ENCODE results near the gene OBSL1.
A peak's percentile ranks its signal among the peaks of the same experiment; 100 is the strongest.

Gene OBSL1

GRCh38 chr2:219507581-219508443, 63.5 kb downstream of the OBSL1 start:
- peaks cover 22% of the 10 kb centered on the region for H3K27me3 ChIP-seq (replicated peaks; ENCODE audit: control insufficient read depth, insufficient read depth, low read length, poor library complexity, severe bottlenecking)
- H3K9me3 ChIP-seq (ENCODE audit: control insufficient read depth, low read length): no peaks in the 10 kb centered on the region
- H3K4me3 ChIP-seq (ENCODE audit: insufficient read depth, low read depth, low read length, poor library complexity, severe bottlenecking): no peak overlapping the region
- H3K27ac ChIP-seq (ENCODE audit: insufficient read depth, low read length, poor library complexity, severe bottlenecking): no peak overlapping the region
- H3K4me1 ChIP-seq (ENCODE audit: control insufficient read depth, insufficient read depth, low read length, poor library complexity, severe bottlenecking): peaks cover 12% of the 10 kb centered on the region
- H3K36me3 ChIP-seq (ENCODE audit: control insufficient read depth, insufficient read depth, low read length): peaks cover 31% of the 10 kb centered on the region
- DNase-seq: no peak

- no peak for DNase-seq
- H3K27ac ChIP-seq (ENCODE audit: insufficient read depth, low read length, poor library complexity, severe bottlenecking): peak overlapping the region; percentile 11
- H3K36me3 ChIP-seq (ENCODE audit: control insufficient read depth, insufficient read depth, low read length): peaks cover 31% of the 10 kb centered on the region
- H3K4me3 ChIP-seq (ENCODE audit: insufficient read depth, low read depth, low read length, poor library complexity, severe bottlenecking): no peak overlapping the region
- peaks cover 12% of the 10 kb centered on the region for H3K4me1 ChIP-seq (ENCODE audit: control insufficient read depth, insufficient read depth, low read length, poor library complexity, severe bottlenecking)
- peaks cover 21% of the 10 kb centered on the region for H3K27me3 ChIP-seq (replicated peaks; ENCODE audit: control insufficient read depth, insufficient read depth, low read length, poor library complexity, severe bottlenecking)
- no peaks in the 10 kb centered on the region for H3K9me3 ChIP-seq (ENCODE audit: control insufficient read depth, low read length)
Measured at GRCh38 chr2:219506802-219507526, 64.4 kb downstream of the OBSL1 start.

GRCh38 chr2:219506153-219506801, 65.1 kb downstream of the OBSL1 start:
- Histone ChIP-seq H3K27ac (ENCODE audit: insufficient read depth, low read length, poor library complexity, severe bottlenecking) (no peak overlapping the region), H3K4me3 (ENCODE audit: insufficient read depth, low read depth, low read length, poor library complexity, severe bottlenecking) (no peak overlapping the region), H3K9me3 (ENCODE audit: control insufficient read depth, low read length) (no peaks in the 10 kb centered on the region), H3K27me3 (replicated peaks; ENCODE audit: control insufficient read depth, insufficient read depth, low read length, poor library complexity, severe bottlenecking) (peaks cover 18% of the 10 kb centered on the region), H3K36me3 (ENCODE audit: control insufficient read depth, insufficient read depth, low read length) (peaks cover 36% of the 10 kb centered on the region), H3K4me1 (ENCODE audit: control insufficient read depth, insufficient read depth, low read length, poor library complexity, severe bottlenecking) (peaks cover 12% of the 10 kb centered on the region)
- DNase-seq: no peak

GRCh38 chr2:219505585-219505984, 65.8 kb downstream of the OBSL1 start:
- Histone ChIP-seq H3K9me3 (ENCODE audit: control insufficient read depth, low read length) (no peaks in the 10 kb centered on the region), H3K36me3 (ENCODE audit: control insufficient read depth, insufficient read depth, low read length) (peaks cover 36% of the 10 kb centered on the region), H3K27ac (ENCODE audit: insufficient read depth, low read length, poor library complexity, severe bottlenecking) (no peak overlapping the region), H3K4me3 (ENCODE audit: insufficient read depth, low read depth, low read length, poor library complexity, severe bottlenecking) (no peak overlapping the region), H3K27me3 (replicated peaks; ENCODE audit: control insufficient read depth, insufficient read depth, low read length, poor library complexity, severe bottlenecking) (peaks cover 13% of the 10 kb centered on the region), H3K4me1 (ENCODE audit: control insufficient read depth, insufficient read depth, low read length, poor library complexity, severe bottlenecking) (peaks cover 12% of the 10 kb centered on the region)
- DNase-seq: no peak

GRCh38 chr2:219502618-219503017, 68.7 kb downstream of the OBSL1 start:
- no peak overlapping the region for H3K4me3 ChIP-seq (ENCODE audit: insufficient read depth, low read depth, low read length, poor library complexity, severe bottlenecking)
- no peak for DNase-seq
- no peak overlapping the region for H3K27ac ChIP-seq (ENCODE audit: insufficient read depth, low read length, poor library complexity, severe bottlenecking)
- H3K27me3 ChIP-seq (replicated peaks; ENCODE audit: control insufficient read depth, insufficient read depth, low read length, poor library complexity, severe bottlenecking): peaks cover 4% of the 10 kb centered on the region
- H3K36me3 ChIP-seq (ENCODE audit: control insufficient read depth, insufficient read depth, low read length): peaks cover 36% of the 10 kb centered on the region
- peaks cover 15% of the 10 kb centered on the region for H3K4me1 ChIP-seq (ENCODE audit: control insufficient read depth, insufficient read depth, low read length, poor library complexity, severe bottlenecking)
- H3K9me3 ChIP-seq (ENCODE audit: control insufficient read depth, low read length): no peaks in the 10 kb centered on the region

- Histone ChIP-seq H3K4me1 (ENCODE audit: control insufficient read depth, insufficient read depth, low read length, poor library complexity, severe bottlenecking) (peaks cover 23% of the 10 kb centered on the region), H3K9me3 (ENCODE audit: control insufficient read depth, low read length) (no peaks in the 10 kb centered on the region), H3K4me3 (ENCODE audit: insufficient read depth, low read depth, low read length, poor library complexity, severe bottlenecking) (no peak overlapping the region), H3K36me3 (ENCODE audit: control insufficient read depth, insufficient read depth, low read length) (peaks cover 33% of the 10 kb centered on the region), H3K27ac (ENCODE audit: insufficient read depth, low read length, poor library complexity, severe bottlenecking) (no peak overlapping the region), H3K27me3 (replicated peaks; ENCODE audit: control insufficient read depth, insufficient read depth, low read length, poor library complexity, severe bottlenecking) (peaks cover 12% of the 10 kb centered on the region)
- no peak for DNase-seq
Measured at GRCh38 chr2:219501849-219502248, 69.5 kb downstream of the OBSL1 start.
